Body of pancreas (tissue), 4 donors: Measurements from ENCODE around the gene ENHO.

ENCODE experiments used
- POLR2A ChIP-seq, 3 donors: fragments of 450-650 bp; IDR thresholded peaks; one replicate each; pipeline ENCODE4 v1.6.1; 2016; ENCODE audit warnings: antibody characterized with exemption in 3 of 3, mild to moderate bottlenecking in 2 of 3
- TF ChIP-seq, protein P1 (sequence below), 7 experiments: fragments of 450-650 bp in 4 of 7; fragments of 200-600 bp in 3 of 7; sonication (generic) in 3 of 7; IDR thresholded peaks; one replicate each; pipeline ENCODE4 v1.5.1; 2016 to 2019; ENCODE audit warnings: antibody characterized with exemption in 7 of 7

DNA sequence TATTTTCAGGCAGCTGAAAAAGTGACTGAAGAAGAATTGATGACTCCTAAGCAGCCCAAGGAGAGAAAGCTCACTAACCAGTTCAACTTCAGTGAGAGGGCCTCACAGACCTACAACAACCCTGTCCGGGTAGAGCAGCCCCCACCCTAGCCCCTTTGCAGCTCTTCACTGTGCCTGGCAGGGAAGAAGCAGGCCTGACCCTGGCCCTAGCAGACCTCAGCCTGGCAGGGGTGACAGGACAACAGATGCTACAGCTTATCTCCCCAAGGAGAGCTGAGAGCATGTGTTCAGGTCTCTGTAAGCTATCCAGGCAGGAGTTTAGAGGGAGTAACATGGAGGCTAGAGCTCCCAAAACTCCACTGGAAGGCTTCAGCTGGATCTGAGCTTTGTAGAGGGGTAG, 32.4 kb downstream of the ENHO start:
- TF ChIP-seq, protein P1, sequence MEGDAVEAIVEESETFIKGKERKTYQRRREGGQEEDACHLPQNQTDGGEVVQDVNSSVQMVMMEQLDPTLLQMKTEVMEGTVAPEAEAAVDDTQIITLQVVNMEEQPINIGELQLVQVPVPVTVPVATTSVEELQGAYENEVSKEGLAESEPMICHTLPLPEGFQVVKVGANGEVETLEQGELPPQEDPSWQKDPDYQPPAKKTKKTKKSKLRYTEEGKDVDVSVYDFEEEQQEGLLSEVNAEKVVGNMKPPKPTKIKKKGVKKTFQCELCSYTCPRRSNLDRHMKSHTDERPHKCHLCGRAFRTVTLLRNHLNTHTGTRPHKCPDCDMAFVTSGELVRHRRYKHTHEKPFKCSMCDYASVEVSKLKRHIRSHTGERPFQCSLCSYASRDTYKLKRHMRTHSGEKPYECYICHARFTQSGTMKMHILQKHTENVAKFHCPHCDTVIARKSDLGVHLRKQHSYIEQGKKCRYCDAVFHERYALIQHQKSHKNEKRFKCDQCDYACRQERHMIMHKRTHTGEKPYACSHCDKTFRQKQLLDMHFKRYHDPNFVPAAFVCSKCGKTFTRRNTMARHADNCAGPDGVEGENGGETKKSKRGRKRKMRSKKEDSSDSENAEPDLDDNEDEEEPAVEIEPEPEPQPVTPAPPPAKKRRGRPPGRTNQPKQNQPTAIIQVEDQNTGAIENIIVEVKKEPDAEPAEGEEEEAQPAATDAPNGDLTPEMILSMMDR (IDR thresholded peaks at IDR 0.05), result no peak
- no peak for TF ChIP-seq POLR2A (IDR thresholded peaks at IDR 0.05)
